Measurements from ENCODE around the gene ZNF333. TPM values are rescaled to one million over a fixed set of nuclear protein-coding genes. Genes with fewer than 3 reads are reported as not detected.
A peak's percentile ranks its signal among the peaks of the same experiment; 100 is the strongest.

ZNF333 gene
- total RNA-seq = 10 to 100 TPM; 19.4 to 28.1 TPM
- 10 to 100 TPM; 10.7 to 13.7 TPM for polyA plus RNA-seq
- long read RNA-seq, donor 1, full-length matches to known transcripts = 9 of 9 reads
- long read RNA-seq, donor 1, partial matches to known transcripts = 0 of 9 reads
- long read RNA-seq, donor 1, other reads (novel, unspliced or antisense) = 0 of 9 reads
- long read RNA-seq, donor 2, partial matches to known transcripts = 0 of 3 reads
- long read RNA-seq, donor 2, other reads (novel, unspliced or antisense) = 0 of 3 reads
- long read RNA-seq, donor 3, partial matches to known transcripts = 0 of 4 reads
- long read RNA-seq, donor 3, other reads (novel, unspliced or antisense) = 0 of 4 reads
- long read RNA-seq, donor 4, partial matches to known transcripts = 0 of 3 reads
- long read RNA-seq, donor 4, other reads (novel, unspliced or antisense) = 0 of 3 reads
- long read RNA-seq, donor 5, full-length matches to known transcripts = 13 of 13 reads
- long read RNA-seq, donor 5, partial matches to known transcripts = 0 of 13 reads
- long read RNA-seq, donor 5, other reads (novel, unspliced or antisense) = 0 of 13 reads

GRCh38 chr19:14689598-14690503 lies at the start of gene ZNF333:
Gene ZNF333, plus strand, starts transcription at chr19:14690048. Its CDS starts 3,444 bp downstream, at chr19:14693492.
- Histone ChIP-seq H3K36me3 (ENCODE audit: control insufficient read depth in 4 of 4, insufficient read depth in 4 of 4, low read length in 4 of 4) (peaks cover 3 to 8% (median 5%) of the 10 kb centered on the region in 4 donors), H3K27ac (ENCODE audit: low read depth in 1 of 2, low read length in 1 of 2) (peak within 1 kb of the TSS; percentile 96 to 99), H3K4me1 (ENCODE audit: control insufficient read depth in 5 of 5, insufficient read depth in 5 of 5, low read length in 5 of 5) (peaks cover 0 to 4% (median 0%) of the 10 kb centered on the region in 5 donors), H3K4me3 (peak within 1 kb of the TSS; percentile 87), H3K9me3 (ENCODE audit: control insufficient read depth in 4 of 4, insufficient read depth in 3 of 4, low read length in 3 of 4) (no peaks in the 10 kb centered on the region), H3K9ac (ENCODE audit: insufficient read depth in 1 of 2, low read length in 2 of 2) (peak within 1 kb of the TSS in 1 of 2 donors; percentile 71), H3K27me3 (ENCODE audit: control insufficient read depth in 3 of 3, insufficient read depth in 3 of 3, low read length in 2 of 3) (no peaks in the 10 kb centered on the region)
- WGBS, 2 donors = 0 to 1% methylated on average over 53 to 66 of the region's 66 CpGs
- ATAC-seq (ENCODE audit: insufficient read depth, low FRiP score) (peak; percentile 97), DNase-seq (peak; percentile 90 to 96 (median 90))
- TF ChIP-seq CTCF (IDR thresholded peaks at IDR 0.05; ENCODE audit: control extremely low read depth, extremely low read depth) = no peak

GRCh38 chr19:14648506-14648905 lies 41.3 kb upstream of the ZNF333 start:
- WGBS, 2 donors = 91 to 98% methylated on average over 2 of the region's 2 CpGs
- H3K9ac ChIP-seq (ENCODE audit: insufficient read depth in 1 of 2, low read length in 2 of 2) = no peak overlapping the region
- TF ChIP-seq CTCF (IDR thresholded peaks at IDR 0.05; ENCODE audit: control extremely low read depth, extremely low read depth) = no peak
- peaks cover 0 to 6% (median 0%) of the 10 kb centered on the region in 4 donors for H3K9me3 ChIP-seq (ENCODE audit: control insufficient read depth in 4 of 4, insufficient read depth in 3 of 4, low read length in 3 of 4)
- no peaks in the 10 kb centered on the region for H3K27me3 ChIP-seq (ENCODE audit: control insufficient read depth in 3 of 3, insufficient read depth in 3 of 3, low read length in 2 of 3)
- DNase-seq (no peak), ATAC-seq (ENCODE audit: insufficient read depth, low FRiP score) (no peak)
- H3K4me3 ChIP-seq = no peak overlapping the region
- H3K4me1 ChIP-seq (ENCODE audit: control insufficient read depth in 5 of 5, insufficient read depth in 5 of 5, low read length in 5 of 5) = no peaks in the 10 kb centered on the region
- no peak overlapping the region for H3K27ac ChIP-seq (ENCODE audit: low read depth in 1 of 2, low read length in 1 of 2)
- no peaks in the 10 kb centered on the region for H3K36me3 ChIP-seq (ENCODE audit: control insufficient read depth in 4 of 4, insufficient read depth in 4 of 4, low read length in 4 of 4)

DNA sequence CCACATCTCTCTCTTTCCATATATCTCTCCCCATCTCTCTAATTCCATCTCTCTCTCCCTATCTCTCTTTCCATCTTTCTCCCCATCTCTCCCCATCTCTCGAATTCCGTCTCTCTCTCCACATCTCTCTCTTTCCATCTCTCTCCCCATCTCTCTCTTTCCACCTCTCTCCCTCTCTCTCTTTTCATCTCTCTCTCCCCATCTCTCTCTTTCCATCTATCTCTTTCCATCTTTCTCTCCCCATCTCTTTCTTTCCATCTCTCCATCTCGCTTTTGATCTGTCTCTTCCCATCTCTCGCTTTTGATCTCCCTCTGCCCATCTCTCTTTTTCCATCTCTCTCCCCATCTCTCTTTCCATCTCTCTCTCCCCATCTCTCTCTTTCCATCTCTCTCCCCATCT lies 40.8 kb upstream of the ZNF333 start:
- no peaks in the 10 kb centered on the region for H3K36me3 ChIP-seq (ENCODE audit: control insufficient read depth in 4 of 4, insufficient read depth in 4 of 4, low read length in 4 of 4)
- H3K4me3 ChIP-seq = no peak overlapping the region
- H3K9ac ChIP-seq (ENCODE audit: insufficient read depth in 1 of 2, low read length in 2 of 2) = no peak overlapping the region
- 74 to 83% methylated on average over 4 of the region's 4 CpGs for WGBS, 2 donors
- DNase-seq = no peak
- no peak for TF ChIP-seq CTCF (IDR thresholded peaks at IDR 0.05; ENCODE audit: control extremely low read depth, extremely low read depth)
- no peaks in the 10 kb centered on the region for H3K27me3 ChIP-seq (ENCODE audit: control insufficient read depth in 3 of 3, insufficient read depth in 3 of 3, low read length in 2 of 3)
- no peaks in the 10 kb centered on the region for H3K4me1 ChIP-seq (ENCODE audit: control insufficient read depth in 5 of 5, insufficient read depth in 5 of 5, low read length in 5 of 5)
- H3K27ac ChIP-seq (ENCODE audit: low read depth in 1 of 2, low read length in 1 of 2) = no peak overlapping the region
- no peak for ATAC-seq (ENCODE audit: insufficient read depth, low FRiP score)
- H3K9me3 ChIP-seq (ENCODE audit: control insufficient read depth in 4 of 4, insufficient read depth in 3 of 4, low read length in 3 of 4) = peaks cover 0 to 5% (median 0%) of the 10 kb centered on the region in 4 donors

All from lung (tissue), 16 donors.